HEK293 (cell line): ENCODE results near the gene WASF3.

Experiments used
- CTCF ChIA-PET: fragments of 350-600 bp; formaldehyde crosslinking; extraction: SDS; loops from one replicate; lab custom pipeline; 2021; ENCODE audit warnings: antibody characterized with exemption; lab: Yijun Ruan, JAX
- POLR2A ChIA-PET: fragments of 300-600 bp; formaldehyde crosslinking; extraction: SDS; loops from one replicate; lab custom pipeline; 2020; ENCODE audit warnings: antibody characterized with exemption, inconsistent platforms; lab: Yijun Ruan, JAX
- H3K27ac ChIP-seq: fragments of 200-500 bp; sonication (Bioruptor generic); 2 replicates; pipeline ENCODE4 v1.5.1; 2014; ENCODE audit warnings: low read depth, low read length, control low read depth, inconsistent platforms; ENCODE audit errors: extremely low read depth
- H3K36me3 ChIP-seq, 2 experiments: fragments of 200-500 bp in 1 of 2; sonication (Bioruptor generic) in 1 of 2; 1 replicate in 1 of 2; 2 replicates in 1 of 2; pipeline ENCODE4 v1.5.1; 2014 to 2017; ENCODE audit warnings: inconsistent platforms in 2 of 2, low read length in 2 of 2; ENCODE audit not compliant: control insufficient read depth in 2 of 2, insufficient read depth in 1 of 2
- H3K4me1 ChIP-seq: fragments of 200-500 bp; sonication (Bioruptor generic); 2 replicates; pipeline ENCODE4 v1.5.1; 2014; ENCODE audit warnings: mild to moderate bottlenecking, low read length, inconsistent platforms; ENCODE audit not compliant: control insufficient read depth, insufficient read depth
- H3K4me3 ChIP-seq: 2 replicates; pipeline ENCODE4 v1.5.1; 2011; ENCODE audit warnings: low read depth, mild to moderate bottlenecking, control low read depth, low read length, moderate library complexity
- H3K9me3 ChIP-seq: fragments of 200-500 bp; sonication (Bioruptor generic); 2 replicates; pipeline ENCODE4 v1.5.1; 2014; ENCODE audit warnings: low read depth, low read length, inconsistent platforms; ENCODE audit not compliant: control insufficient read depth, insufficient read depth
- FEZF1 ChIP-seq: fragments of 450-650 bp; formaldehyde crosslinking; IDR thresholded peaks from 2 replicates; pipeline ENCODE4 v1.5.1; 2016; ENCODE audit warnings: missing biosample characterization, missing genetic modification characterization
- GFI1B ChIP-seq: fragments of 450-650 bp; formaldehyde crosslinking; IDR thresholded peaks from 2 replicates; pipeline ENCODE4 v1.5.1; 2016; ENCODE audit warnings: missing biosample characterization, missing genetic modification characterization
- HOXA7 ChIP-seq: sonication (generic); formaldehyde crosslinking; IDR thresholded peaks from 2 replicates; pipeline ENCODE4 v1.8.1; 2022; ENCODE audit warnings: missing genetic modification reagents, borderline replicate concordance
- KLF7 ChIP-seq: fragments of 450-650 bp; formaldehyde crosslinking; IDR thresholded peaks from 2 replicates; pipeline ENCODE4 v1.5.1; 2016; ENCODE audit warnings: missing biosample characterization, missing genetic modification characterization, borderline replicate concordance
- KLF8 ChIP-seq: fragments of 450-650 bp; formaldehyde crosslinking; IDR thresholded peaks from 2 replicates; pipeline ENCODE4 v1.5.1; 2016; ENCODE audit warnings: missing biosample characterization, missing genetic modification characterization
- PRDM10 ChIP-seq: fragments of 450-650 bp; formaldehyde crosslinking; IDR thresholded peaks from 2 replicates; pipeline ENCODE4 v1.5.1; 2016; ENCODE audit warnings: missing biosample characterization, missing genetic modification characterization
- SETDB1 ChIP-seq: IDR thresholded peaks from one replicate; pipeline ENCODE4 v1.6.1; 2017; ENCODE audit warnings: mild to moderate bottlenecking, low read length, moderate library complexity, mixed read lengths; ENCODE audit not compliant: insufficient read length
- ZBTB17 ChIP-seq: fragments of 450-650 bp; formaldehyde crosslinking; IDR thresholded peaks from 2 replicates; pipeline ENCODE4 v1.5.1; 2016; ENCODE audit warnings: missing biosample characterization, missing genetic modification characterization
- ZBTB26 ChIP-seq: fragments of 450-650 bp; formaldehyde crosslinking; optimal IDR thresholded peaks from 2 replicates; pipeline ENCODE3; 2016; ENCODE audit warnings: missing biosample characterization, mild to moderate bottlenecking, missing genetic modification characterization
- ZBTB7A ChIP-seq: fragments of 450-650 bp; formaldehyde crosslinking; IDR thresholded peaks from 2 replicates; pipeline ENCODE4 v1.5.1; 2016; ENCODE audit warnings: low read depth, missing biosample characterization, missing genetic modification characterization
- ZNF10 ChIP-seq: fragments of 450-650 bp; formaldehyde crosslinking; IDR thresholded peaks from 2 replicates; pipeline ENCODE4 v1.5.1; 2017; ENCODE audit warnings: missing biosample characterization, missing genetic modification characterization
- ZNF114 ChIP-seq: fragments of 450-650 bp; formaldehyde crosslinking; IDR thresholded peaks from 2 replicates; pipeline ENCODE4 v1.5.0; 2017; ENCODE audit warnings: missing biosample characterization, missing genetic modification characterization
- ZNF133 ChIP-seq: fragments of 450-650 bp; formaldehyde crosslinking; IDR thresholded peaks from 2 replicates; pipeline ENCODE4 v1.5.1; 2016; ENCODE audit warnings: missing biosample characterization, missing genetic modification characterization
- ZNF19 ChIP-seq: fragments of 450-650 bp; formaldehyde crosslinking; IDR thresholded peaks from 2 replicates; pipeline ENCODE4; 2016; ENCODE audit warnings: missing biosample characterization, missing genetic modification characterization, low read depth
- ZNF239 ChIP-seq: fragments of 450-650 bp; formaldehyde crosslinking; IDR thresholded peaks from 2 replicates; pipeline ENCODE4 v1.5.1; 2016; ENCODE audit warnings: missing biosample characterization, missing genetic modification characterization
- ZNF266 ChIP-seq: fragments of 450-650 bp; formaldehyde crosslinking; IDR thresholded peaks from 2 replicates; pipeline ENCODE4 v1.5.1; 2016; ENCODE audit warnings: missing biosample characterization, missing genetic modification characterization, low read depth
- ZNF354C ChIP-seq: fragments of 450-650 bp; formaldehyde crosslinking; IDR thresholded peaks from 2 replicates; pipeline ENCODE4 v1.5.1; 2016; ENCODE audit warnings: missing biosample characterization, missing genetic modification characterization, low read depth, borderline replicate concordance
- ZNF433 ChIP-seq: fragments of 450-650 bp; formaldehyde crosslinking; IDR thresholded peaks from 2 replicates; pipeline ENCODE4 v1.5.1; 2016; ENCODE audit warnings: missing biosample characterization, missing genetic modification characterization, low read depth
- ZNF555 ChIP-seq: fragments of 450-650 bp; formaldehyde crosslinking; conservative IDR thresholded peaks from 2 replicates; pipeline ENCODE4 v1.5.1; 2017; ENCODE audit warnings: missing biosample characterization, mild to moderate bottlenecking, missing genetic modification characterization, inconsistent platforms
- ZNF560 ChIP-seq: fragments of 450-650 bp; formaldehyde crosslinking; IDR thresholded peaks from 2 replicates; pipeline ENCODE4 v1.5.1; 2017; ENCODE audit warnings: missing biosample characterization, missing genetic modification characterization, borderline replicate concordance
- ZNF626 ChIP-seq: fragments of 450-650 bp; sonication (Bioruptor Pico); formaldehyde crosslinking; IDR thresholded peaks from 2 replicates; pipeline ENCODE4 v1.5.1; 2018; ENCODE audit warnings: missing biosample characterization, missing genetic modification characterization, inconsistent platforms
- ZNF707 ChIP-seq: fragments of 450-650 bp; formaldehyde crosslinking; IDR thresholded peaks from 2 replicates; pipeline ENCODE4 v1.5.1; 2016; ENCODE audit warnings: missing biosample characterization, missing genetic modification characterization
- ZNF76 ChIP-seq: fragments of 450-650 bp; formaldehyde crosslinking; IDR thresholded peaks from 2 replicates; pipeline ENCODE4; 2016; ENCODE audit warnings: low read depth, missing biosample characterization, missing genetic modification characterization, borderline replicate concordance
- TF ChIP-seq, protein P1 (sequence below): fragments of 450-650 bp; formaldehyde crosslinking; IDR thresholded peaks from 2 replicates; pipeline ENCODE4 v1.5.1; 2016; ENCODE audit warnings: missing biosample characterization, missing genetic modification characterization, borderline replicate concordance
- TF ChIP-seq, protein P2 (sequence below): fragments of 450-650 bp; formaldehyde crosslinking; IDR thresholded peaks from 2 replicates; pipeline ENCODE4 v1.5.1; 2017; ENCODE audit warnings: missing biosample characterization, missing genetic modification characterization

The WASF3 gene

DNA sequence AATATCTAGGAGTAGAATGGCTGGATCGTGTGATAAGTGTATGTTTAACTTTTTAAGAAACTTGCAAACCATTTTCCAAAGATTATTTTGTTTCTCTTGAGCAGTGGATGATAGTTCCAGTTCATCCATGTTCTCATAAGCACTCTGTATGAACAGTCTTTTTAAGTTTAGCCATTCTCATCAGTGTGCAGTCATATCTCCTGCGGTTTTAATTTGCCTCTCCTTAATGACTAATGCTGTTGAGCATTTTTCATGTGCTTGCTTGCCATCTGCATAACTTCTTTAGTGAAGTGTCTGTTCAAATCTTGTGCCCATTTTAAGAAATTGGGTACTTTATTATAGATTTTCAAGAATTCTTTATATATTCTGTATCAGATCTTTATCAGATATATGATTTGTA is 58.6 kb downstream of the WASF3 start:
- CTCF ChIA-PET: no interaction called here
- POLR2A ChIA-PET: no interaction called here
- Histone ChIP-seq H3K4me1 (no peaks in the 10 kb centered on the region), H3K4me3 (no peak overlapping the region), H3K36me3 (peaks cover 0 to 9% of the 10 kb centered on the region in 2 experiments; a peak in 1 of 3 replicates), H3K9me3 (no peaks in the 10 kb centered on the region), H3K27ac (no peak overlapping the region)
- no peak for TF ChIP-seq ZNF19
- no peak for TF ChIP-seq ZNF626
- no peak for TF ChIP-seq ZBTB17
- TF ChIP-seq ZNF707 (tag by site-specific recombination): no peak
- no peak for TF ChIP-seq ZBTB7A (tag by site-specific recombination)
- no peak for TF ChIP-seq GFI1B (tag by site-specific recombination)
- TF ChIP-seq ZNF354C (tag by site-specific recombination): no peak

DNA sequence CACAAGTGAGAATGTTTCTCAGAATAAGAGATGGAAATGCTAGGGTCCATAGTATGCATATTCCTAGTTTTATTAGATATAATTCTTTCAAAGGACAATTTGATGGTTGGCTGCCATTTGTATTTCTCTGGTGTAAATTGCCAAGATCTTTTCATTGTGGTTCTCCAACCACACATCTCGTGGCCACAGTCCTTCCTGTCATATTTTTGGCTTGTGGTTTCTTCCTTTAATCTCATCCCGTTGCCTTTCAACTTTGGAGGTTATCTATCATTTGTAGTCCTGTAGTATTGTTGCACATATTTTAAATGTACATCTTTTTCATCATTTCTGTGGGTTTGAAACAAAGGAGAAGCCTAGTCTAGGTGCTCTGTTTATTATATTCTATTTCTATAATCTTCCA is 61.2 kb downstream of the WASF3 start:
- Histone ChIP-seq H3K4me1 (no peaks in the 10 kb centered on the region), H3K27ac (no peak overlapping the region), H3K4me3 (no peak overlapping the region), H3K36me3 (peaks cover 0 to 14% of the 10 kb centered on the region in 2 experiments; a peak in 1 of 3 replicates), H3K9me3 (no peaks in the 10 kb centered on the region)
- no peak for TF ChIP-seq KLF7
- TF ChIP-seq ZNF114: no peak
- TF ChIP-seq ZNF76 (tag by site-specific recombination): no peak
- no peak for TF ChIP-seq ZNF433
- TF ChIP-seq ZNF266 (tag by site-specific recombination): no peak
- TF ChIP-seq ZNF10 (tag by site-specific recombination): no peak
- no peak for TF ChIP-seq ZNF239
- no peak for TF ChIP-seq HOXA7 (CRISPR knock-in tag)
- no peak for TF ChIP-seq ZBTB26 (tag by site-specific recombination)
- no peak for TF ChIP-seq ZNF555 (tag by site-specific recombination)
- TF ChIP-seq KLF8 (tag by site-specific recombination): no peak
- TF ChIP-seq SETDB1: no peak
- TF ChIP-seq, protein P1, sequence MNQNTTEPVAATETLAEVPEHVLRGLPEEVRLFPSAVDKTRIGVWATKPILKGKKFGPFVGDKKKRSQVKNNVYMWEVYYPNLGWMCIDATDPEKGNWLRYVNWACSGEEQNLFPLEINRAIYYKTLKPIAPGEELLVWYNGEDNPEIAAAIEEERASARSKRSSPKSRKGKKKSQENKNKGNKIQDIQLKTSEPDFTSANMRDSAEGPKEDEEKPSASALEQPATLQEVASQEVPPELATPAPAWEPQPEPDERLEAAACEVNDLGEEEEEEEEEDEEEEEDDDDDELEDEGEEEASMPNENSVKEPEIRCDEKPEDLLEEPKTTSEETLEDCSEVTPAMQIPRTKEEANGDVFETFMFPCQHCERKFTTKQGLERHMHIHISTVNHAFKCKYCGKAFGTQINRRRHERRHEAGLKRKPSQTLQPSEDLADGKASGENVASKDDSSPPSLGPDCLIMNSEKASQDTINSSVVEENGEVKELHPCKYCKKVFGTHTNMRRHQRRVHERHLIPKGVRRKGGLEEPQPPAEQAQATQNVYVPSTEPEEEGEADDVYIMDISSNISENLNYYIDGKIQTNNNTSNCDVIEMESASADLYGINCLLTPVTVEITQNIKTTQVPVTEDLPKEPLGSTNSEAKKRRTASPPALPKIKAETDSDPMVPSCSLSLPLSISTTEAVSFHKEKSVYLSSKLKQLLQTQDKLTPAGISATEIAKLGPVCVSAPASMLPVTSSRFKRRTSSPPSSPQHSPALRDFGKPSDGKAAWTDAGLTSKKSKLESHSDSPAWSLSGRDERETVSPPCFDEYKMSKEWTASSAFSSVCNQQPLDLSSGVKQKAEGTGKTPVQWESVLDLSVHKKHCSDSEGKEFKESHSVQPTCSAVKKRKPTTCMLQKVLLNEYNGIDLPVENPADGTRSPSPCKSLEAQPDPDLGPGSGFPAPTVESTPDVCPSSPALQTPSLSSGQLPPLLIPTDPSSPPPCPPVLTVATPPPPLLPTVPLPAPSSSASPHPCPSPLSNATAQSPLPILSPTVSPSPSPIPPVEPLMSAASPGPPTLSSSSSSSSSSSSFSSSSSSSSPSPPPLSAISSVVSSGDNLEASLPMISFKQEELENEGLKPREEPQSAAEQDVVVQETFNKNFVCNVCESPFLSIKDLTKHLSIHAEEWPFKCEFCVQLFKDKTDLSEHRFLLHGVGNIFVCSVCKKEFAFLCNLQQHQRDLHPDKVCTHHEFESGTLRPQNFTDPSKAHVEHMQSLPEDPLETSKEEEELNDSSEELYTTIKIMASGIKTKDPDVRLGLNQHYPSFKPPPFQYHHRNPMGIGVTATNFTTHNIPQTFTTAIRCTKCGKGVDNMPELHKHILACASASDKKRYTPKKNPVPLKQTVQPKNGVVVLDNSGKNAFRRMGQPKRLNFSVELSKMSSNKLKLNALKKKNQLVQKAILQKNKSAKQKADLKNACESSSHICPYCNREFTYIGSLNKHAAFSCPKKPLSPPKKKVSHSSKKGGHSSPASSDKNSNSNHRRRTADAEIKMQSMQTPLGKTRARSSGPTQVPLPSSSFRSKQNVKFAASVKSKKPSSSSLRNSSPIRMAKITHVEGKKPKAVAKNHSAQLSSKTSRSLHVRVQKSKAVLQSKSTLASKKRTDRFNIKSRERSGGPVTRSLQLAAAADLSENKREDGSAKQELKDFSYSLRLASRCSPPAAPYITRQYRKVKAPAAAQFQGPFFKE: no peak
- no peak for TF ChIP-seq ZNF560 (tag by site-specific recombination)
- no peak for TF ChIP-seq PRDM10 (tag by site-specific recombination)
- no peak for TF ChIP-seq FEZF1 (tag by site-specific recombination)
- TF ChIP-seq, protein P2, sequence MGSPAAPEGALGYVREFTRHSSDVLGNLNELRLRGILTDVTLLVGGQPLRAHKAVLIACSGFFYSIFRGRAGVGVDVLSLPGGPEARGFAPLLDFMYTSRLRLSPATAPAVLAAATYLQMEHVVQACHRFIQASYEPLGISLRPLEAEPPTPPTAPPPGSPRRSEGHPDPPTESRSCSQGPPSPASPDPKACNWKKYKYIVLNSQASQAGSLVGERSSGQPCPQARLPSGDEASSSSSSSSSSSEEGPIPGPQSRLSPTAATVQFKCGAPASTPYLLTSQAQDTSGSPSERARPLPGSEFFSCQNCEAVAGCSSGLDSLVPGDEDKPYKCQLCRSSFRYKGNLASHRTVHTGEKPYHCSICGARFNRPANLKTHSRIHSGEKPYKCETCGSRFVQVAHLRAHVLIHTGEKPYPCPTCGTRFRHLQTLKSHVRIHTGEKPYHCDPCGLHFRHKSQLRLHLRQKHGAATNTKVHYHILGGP (tag by site-specific recombination): no peak
- TF ChIP-seq ZNF133 (tag by site-specific recombination): no peak
- ChIA-PET POLR2A (no interaction called here), CTCF (interaction anchor here (0.7 kb wide), 1 partner anchor 80 kb away, joined by 3 read pairs; no protein-coding TSS in a partner anchor)
